IPS-18a (cell line): ENCODE measurements around the gene HCFC2.

Experiments used
- H3K27ac ChIP-seq: one replicate; pipeline ENCODE4 v1.5.1; 2013; ENCODE audit warnings: low read length
- H3K27me3 ChIP-seq: one replicate; pipeline ENCODE4 v1.6.1; 2013; ENCODE audit warnings: mild to moderate bottlenecking, low read length; ENCODE audit not compliant: control insufficient read depth, insufficient read depth
- H3K36me3 ChIP-seq: one replicate; pipeline ENCODE4 v1.6.1; 2013; ENCODE audit warnings: low read depth, low read length; ENCODE audit not compliant: control insufficient read depth
- H3K4me1 ChIP-seq: one replicate; pipeline ENCODE4 v1.6.1; 2013; ENCODE audit warnings: low read depth, low read length; ENCODE audit not compliant: control insufficient read depth
- H3K4me3 ChIP-seq: one replicate; pipeline ENCODE4 v1.5.1; 2013; ENCODE audit warnings: low read length
- H3K9ac ChIP-seq: one replicate; pipeline ENCODE4 v1.6.1; 2013; ENCODE audit warnings: mild to moderate bottlenecking, low read length, moderate library complexity
- H3K9me3 ChIP-seq: one replicate; pipeline ENCODE4 v1.6.1; 2013; ENCODE audit warnings: low read depth, low read length; ENCODE audit not compliant: control insufficient read depth

The HCFC2 gene

DNA sequence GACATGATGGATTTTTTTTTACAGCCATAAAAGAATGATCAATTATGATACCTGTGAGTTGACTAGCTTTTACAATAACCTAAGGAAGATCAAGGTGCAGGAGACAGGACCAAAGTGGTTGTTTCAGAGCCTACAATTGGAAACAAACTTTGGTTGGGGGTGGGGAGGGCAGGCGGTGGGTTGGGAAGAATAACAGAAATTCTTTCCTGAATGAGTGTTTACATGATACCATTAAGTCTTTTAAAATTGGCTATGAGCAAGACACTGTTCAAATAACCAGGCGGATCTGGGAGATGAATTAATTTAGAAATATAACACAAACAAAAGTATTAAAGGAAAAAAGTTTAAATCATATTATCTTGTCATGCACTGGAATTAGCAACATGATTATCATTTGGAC lies 66.4 kb downstream of the HCFC2 start:
- no peaks in the 10 kb centered on the region for H3K27me3 ChIP-seq
- H3K9ac ChIP-seq, result no peak overlapping the region
- H3K4me1 ChIP-seq, result peaks cover 4% of the 10 kb centered on the region
- H3K36me3 ChIP-seq, result peaks cover 83% of the 10 kb centered on the region
- no peaks in the 10 kb centered on the region for H3K9me3 ChIP-seq
- no peak overlapping the region for H3K27ac ChIP-seq
- H3K4me3 ChIP-seq, result no peak overlapping the region

DNA sequence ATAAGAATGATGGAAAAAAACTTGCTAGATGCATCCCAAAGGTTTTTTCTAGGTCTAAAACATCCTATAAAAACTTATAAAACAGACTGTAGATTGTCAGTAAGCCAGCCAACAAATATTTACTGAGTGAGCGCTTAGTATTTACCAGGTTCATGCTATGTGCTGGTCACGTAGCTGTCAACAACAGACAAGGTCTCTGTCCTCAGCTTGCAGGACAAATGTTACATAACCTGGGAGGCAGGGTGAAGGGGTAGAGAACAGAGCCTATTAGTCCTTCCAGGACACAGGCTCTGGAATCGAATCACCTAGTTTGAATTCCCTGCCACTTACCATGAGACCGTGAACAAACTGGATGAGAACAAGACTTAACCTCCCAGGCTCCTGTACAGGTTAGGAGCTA lies 67.3 kb downstream of the HCFC2 start:
- Histone ChIP-seq H3K4me1 (peaks cover 10% of the 10 kb centered on the region), H3K9me3 (no peaks in the 10 kb centered on the region), H3K27ac (no peak overlapping the region), H3K27me3 (no peaks in the 10 kb centered on the region), H3K4me3 (no peak overlapping the region), H3K36me3 (peaks cover 75% of the 10 kb centered on the region), H3K9ac (no peak overlapping the region)

GRCh38 chr12:104132351-104132956 lies 68.1 kb downstream of the HCFC2 start:
- H3K9ac ChIP-seq, result no peak overlapping the region
- H3K27me3 ChIP-seq, result no peaks in the 10 kb centered on the region
- H3K27ac ChIP-seq, result no peak overlapping the region
- H3K4me1 ChIP-seq, result peaks cover 10% of the 10 kb centered on the region
- H3K36me3 ChIP-seq, result peaks cover 68% of the 10 kb centered on the region
- H3K9me3 ChIP-seq, result no peaks in the 10 kb centered on the region
- no peak overlapping the region for H3K4me3 ChIP-seq

DNA sequence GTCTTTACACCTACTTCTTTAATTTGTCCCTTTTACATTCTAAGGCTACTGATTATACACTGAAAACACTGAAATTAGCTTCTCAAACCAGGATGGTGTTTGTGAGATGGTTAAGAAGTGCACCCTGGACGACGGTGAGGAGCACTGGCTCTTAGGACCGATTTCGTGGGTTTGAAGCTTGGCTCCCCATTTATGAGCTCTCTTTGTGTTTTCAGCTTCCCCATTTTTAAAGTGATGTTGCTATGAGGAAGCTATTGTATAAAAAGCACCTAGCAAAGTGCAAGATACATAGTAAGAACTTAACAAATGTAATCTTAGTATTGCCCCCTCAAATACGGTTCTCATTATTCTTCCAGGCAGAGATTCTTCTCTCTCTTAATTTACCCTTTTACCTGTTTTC lies 69.0 kb downstream of the HCFC2 start:
- Histone ChIP-seq H3K9ac (no peak overlapping the region), H3K36me3 (peaks cover 61% of the 10 kb centered on the region), H3K27ac (no peak overlapping the region), H3K9me3 (no peaks in the 10 kb centered on the region), H3K4me1 (peaks cover 10% of the 10 kb centered on the region), H3K4me3 (no peak overlapping the region), H3K27me3 (no peaks in the 10 kb centered on the region)

- H3K4me1 ChIP-seq, result peaks cover 12% of the 10 kb centered on the region
Measured at GRCh38 chr12:104133866-104134265, 69.5 kb downstream of the HCFC2 start.

GRCh38 chr12:104134882-104135281 lies 70.6 kb downstream of the HCFC2 start:
- peaks cover 15% of the 10 kb centered on the region for H3K4me1 ChIP-seq
- H3K9ac ChIP-seq, result no peak overlapping the region
- H3K36me3 ChIP-seq, result peaks cover 48% of the 10 kb centered on the region
- no peaks in the 10 kb centered on the region for H3K9me3 ChIP-seq
- no peak overlapping the region for H3K4me3 ChIP-seq
- H3K27ac ChIP-seq, result no peak overlapping the region
- peaks cover 7% of the 10 kb centered on the region for H3K27me3 ChIP-seq

More at GRCh38 chr12:104133866-104134265, 69.5 kb downstream of the HCFC2 start:
- peaks cover 2% of the 10 kb centered on the region for H3K27me3 ChIP-seq
- no peak overlapping the region for H3K27ac ChIP-seq
- no peak overlapping the region for H3K4me3 ChIP-seq
- H3K36me3 ChIP-seq, result peaks cover 58% of the 10 kb centered on the region
- H3K9ac ChIP-seq, result no peak overlapping the region
- H3K9me3 ChIP-seq, result no peaks in the 10 kb centered on the region

DNA sequence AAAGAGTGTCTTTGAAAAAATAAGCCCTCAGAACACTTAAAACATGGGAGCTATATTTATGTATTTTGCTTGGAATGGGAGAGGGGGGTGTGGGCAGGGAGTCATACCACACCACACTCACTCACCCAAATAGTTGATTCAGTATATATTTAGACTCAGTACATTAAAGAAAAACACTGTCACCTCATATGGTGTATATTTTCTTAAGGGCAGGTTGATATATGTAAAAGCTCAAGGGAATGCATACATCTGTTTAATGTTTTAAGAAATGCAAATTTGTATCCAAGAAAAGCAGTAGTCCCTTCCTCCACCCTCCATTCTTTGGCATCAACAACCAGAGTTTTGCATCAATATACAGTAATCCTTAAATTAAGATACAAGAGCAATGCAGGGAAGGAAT lies 72.2 kb downstream of the HCFC2 start:
- peak overlapping the region; percentile 94 for H3K4me3 ChIP-seq
- H3K36me3 ChIP-seq, result peaks cover 34% of the 10 kb centered on the region
- H3K9ac ChIP-seq, result peak overlapping the region; percentile 95
- peaks cover 7% of the 10 kb centered on the region for H3K27me3 ChIP-seq
- no peaks in the 10 kb centered on the region for H3K9me3 ChIP-seq
- H3K4me1 ChIP-seq, result peaks cover 15% of the 10 kb centered on the region
- peak overlapping the region; percentile 92 for H3K27ac ChIP-seq

DNA sequence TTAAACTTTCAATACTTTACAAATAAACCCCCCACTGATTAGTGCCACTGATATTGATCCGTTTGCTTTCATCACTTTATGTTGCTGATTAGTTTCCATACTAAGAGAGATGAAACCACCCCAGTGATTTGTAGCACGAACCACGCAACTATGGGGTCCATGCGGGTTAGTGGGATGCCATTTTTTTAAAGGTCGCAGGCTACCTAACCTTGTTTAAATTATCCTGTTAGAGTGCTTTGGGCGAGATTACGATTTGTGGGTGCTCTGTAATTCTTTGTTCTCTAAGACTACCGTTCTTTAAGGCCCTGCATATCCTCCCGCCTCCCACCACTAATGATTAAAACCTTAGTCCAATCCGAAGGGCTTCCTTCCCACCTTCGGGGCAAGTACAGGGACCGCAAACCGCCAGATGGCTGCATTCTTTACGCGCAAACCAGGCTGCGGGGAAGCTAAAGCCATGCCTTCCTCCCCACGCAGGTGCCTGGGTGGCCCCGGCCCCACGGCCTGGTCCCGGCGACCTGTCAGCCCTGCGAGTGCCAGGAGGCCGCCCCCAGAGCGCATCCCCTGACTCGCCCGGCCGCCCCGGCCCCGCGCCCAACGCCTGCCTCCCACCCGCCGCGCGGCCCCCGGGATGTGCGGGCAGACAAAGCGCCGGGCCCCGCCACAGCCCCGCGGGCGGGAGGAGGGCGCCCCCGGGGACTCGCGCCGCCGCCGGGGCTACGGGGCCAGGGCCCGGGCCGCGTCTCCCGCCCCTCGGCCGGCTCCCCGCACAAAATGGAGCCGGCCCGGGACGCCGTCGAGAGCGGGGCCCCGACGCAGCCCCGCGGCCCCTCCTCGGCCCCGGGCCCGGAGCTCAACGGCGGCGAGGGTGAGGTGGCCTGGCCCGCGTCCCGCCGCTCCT lies 72.9 kb downstream of the HCFC2 start:
- no peaks in the 10 kb centered on the region for H3K9me3 ChIP-seq
- peak overlapping the region; percentile 94 for H3K4me3 ChIP-seq
- peak overlapping the region; percentile 92 for H3K27ac ChIP-seq
- peaks cover 28% of the 10 kb centered on the region for H3K36me3 ChIP-seq
- H3K4me1 ChIP-seq, result peaks cover 15% of the 10 kb centered on the region
- H3K9ac ChIP-seq, result peak overlapping the region; percentile 95
- H3K27me3 ChIP-seq, result peaks cover 7% of the 10 kb centered on the region

DNA sequence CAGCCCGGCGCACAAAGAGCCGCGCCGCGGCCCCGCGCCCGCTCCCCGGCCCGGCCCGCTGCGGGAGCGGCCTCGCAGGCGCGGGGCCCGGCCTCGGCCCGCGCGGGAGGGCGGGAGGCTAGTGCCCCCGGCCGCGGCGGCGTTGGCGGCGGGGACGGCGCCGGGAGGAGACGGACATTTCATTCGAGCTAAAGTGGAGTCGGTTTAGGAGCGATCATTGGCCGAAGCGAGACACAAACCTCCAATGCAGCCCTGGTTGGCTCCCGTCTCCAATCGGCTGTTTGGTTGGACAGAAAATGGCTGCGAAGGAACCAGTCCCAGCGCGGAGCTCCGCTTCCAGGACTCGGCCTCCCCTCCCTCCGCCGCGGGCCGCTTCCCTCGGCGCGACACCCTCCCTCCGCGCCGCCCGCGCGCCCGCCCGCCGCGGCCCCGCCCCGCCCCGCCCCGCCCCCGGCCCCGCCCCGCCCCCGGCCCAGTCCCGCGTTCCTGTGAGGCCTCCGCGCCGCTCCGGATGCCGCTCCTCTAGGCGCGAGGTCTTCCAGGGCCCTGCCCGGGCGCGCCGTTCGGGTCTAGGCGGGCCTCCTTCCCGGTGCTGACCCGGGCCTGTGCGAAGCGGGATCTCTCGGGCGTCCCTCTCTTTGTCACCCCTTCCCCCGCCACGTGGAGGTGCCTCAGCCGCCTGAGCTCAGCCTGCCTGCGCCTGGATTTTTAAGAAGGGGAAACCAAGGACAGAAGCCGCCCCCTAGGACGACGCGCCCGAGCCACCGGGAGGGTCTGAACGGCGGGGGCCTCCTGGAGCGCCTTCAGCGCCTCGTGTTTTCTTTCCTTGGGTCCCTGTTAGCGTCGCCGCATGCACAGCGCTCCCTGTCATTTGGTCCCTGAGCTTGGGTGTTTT lies 73.8 kb downstream of the HCFC2 start, which contains the start of gene NFYB:
TSS of gene NFYB (minus strand) at position 309 of the 895 bp plus-strand sequence. CDS start 2,757 bp downstream, outside the sequence.
- H3K27me3 ChIP-seq, result peaks cover 7% of the 10 kb centered on the region
- H3K4me3 ChIP-seq, result peak within 1 kb of the TSS; percentile 94
- no peaks in the 10 kb centered on the region for H3K9me3 ChIP-seq
- H3K36me3 ChIP-seq, result peaks cover 19% of the 10 kb centered on the region
- peaks cover 15% of the 10 kb centered on the region for H3K4me1 ChIP-seq
- H3K27ac ChIP-seq, result peak within 1 kb of the TSS; percentile 92
- peak within 1 kb of the TSS; percentile 95 for H3K9ac ChIP-seq

DNA sequence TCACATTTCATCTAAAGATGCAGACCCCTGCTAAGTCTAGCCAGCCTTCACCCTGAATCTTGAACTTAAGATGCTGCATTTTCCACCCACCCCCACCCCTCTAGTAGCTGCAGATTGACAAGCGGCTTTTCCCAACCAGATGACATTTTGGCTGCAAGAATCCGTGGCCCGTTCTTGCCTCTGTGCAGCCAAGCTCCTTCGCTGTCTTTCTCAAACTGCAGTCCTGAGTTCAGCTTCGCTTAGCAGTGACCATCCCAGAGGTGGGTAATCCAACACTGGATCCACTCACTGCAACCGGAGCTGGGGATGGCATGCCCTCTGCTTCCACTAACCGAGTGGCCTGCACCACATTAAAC lies 74.4 kb downstream of the HCFC2 start:
- peaks cover 13% of the 10 kb centered on the region for H3K36me3 ChIP-seq
- H3K4me1 ChIP-seq, result peaks cover 15% of the 10 kb centered on the region
- H3K27ac ChIP-seq, result no peak overlapping the region
- peak overlapping the region; percentile 63 for H3K9ac ChIP-seq
- peak overlapping the region; percentile 43 for H3K4me3 ChIP-seq
- peaks cover 7% of the 10 kb centered on the region for H3K27me3 ChIP-seq
- H3K9me3 ChIP-seq, result no peaks in the 10 kb centered on the region

- no peaks in the 10 kb centered on the region for H3K36me3 ChIP-seq
- H3K27ac ChIP-seq, result no peak overlapping the region
- H3K27me3 ChIP-seq, result peaks cover 7% of the 10 kb centered on the region
- H3K9me3 ChIP-seq, result no peaks in the 10 kb centered on the region
- no peak overlapping the region for H3K9ac ChIP-seq
- H3K4me3 ChIP-seq, result no peak overlapping the region
- peaks cover 5% of the 10 kb centered on the region for H3K4me1 ChIP-seq
Measured at GRCh38 chr12:104142543-104142942, 78.2 kb downstream of the HCFC2 start.
